SK-N-SH (cell line): ENCODE measurements around the gene SLC2A8. TPM values are rescaled to one million over a fixed set of nuclear protein-coding genes. Genes with fewer than 3 reads are reported as not detected.

Experiments
- CTCF ChIA-PET: fragments of 300-600, 350-600 bp; formaldehyde crosslinking; extraction: SDS; loops from one replicate; lab custom pipeline; 2021; lab: Yijun Ruan, JAX
- POLR2A ChIA-PET: fragments of 350-600 bp; sonication (Branson Sonifier 250); formaldehyde crosslinking; extraction: SDS; loops from one replicate; lab custom pipeline; 2020; ENCODE audit warnings: antibody characterized with exemption, inconsistent platforms; lab: Yijun Ruan, JAX
- DNase-seq: peaks from one replicate; pipeline ENCODE4 v3.0.0; 2012
- H2AFZ ChIP-seq: fragments of 200-600 bp; sonication (generic); 2 replicates; pipeline ENCODE4 v1.8.1; 2016; ENCODE audit warnings: antibody characterized with exemption, mild to moderate bottlenecking, low read depth
- H3F3A ChIP-seq: fragments of 200-600 bp; sonication (generic); replicated peaks from 2 replicates; pipeline ENCODE3; 2016; ENCODE audit warnings: antibody characterized with exemption, mild to moderate bottlenecking; ENCODE audit not compliant: insufficient read depth
- H3K27ac ChIP-seq, 2 experiments: fragments of 200-500 bp in 1 of 2; fragments of 200-600 bp in 1 of 2; sonication (Bioruptor generic) in 1 of 2; sonication (generic), shearing (Covaris generic) in 1 of 2; 2 replicates each; pipeline versions ENCODE4 v1.5.1 to v1.6.1; 2014 to 2016; ENCODE audit warnings: low read depth in 2 of 2, inconsistent platforms in 1 of 2, low read length in 1 of 2, mild to moderate bottlenecking in 1 of 2, mixed read lengths in 1 of 2
- H3K27me3 ChIP-seq: fragments of 200-600 bp; sonication (generic), shearing (Covaris generic); 2 replicates; pipeline ENCODE4 v1.6.1; 2016; ENCODE audit warnings: mixed run types; ENCODE audit not compliant: insufficient read depth
- H3K36me3 ChIP-seq, 2 experiments: fragments of 200-500 bp in 1 of 2; fragments of 200-600 bp in 1 of 2; sonication (Bioruptor generic) in 1 of 2; sonication (generic) in 1 of 2; replicated peaks in 1 of 2; 2 replicates each; pipeline versions ENCODE3 to v1.5.1; 2014 to 2016; ENCODE audit warnings: low read length in 1 of 2, mild to moderate bottlenecking in 1 of 2; ENCODE audit not compliant: insufficient read depth in 2 of 2, control insufficient read depth in 1 of 2
- H3K4me1 ChIP-seq, 2 experiments: fragments of 200-500 bp in 1 of 2; fragments of 200-600 bp in 1 of 2; sonication (Bioruptor generic) in 1 of 2; sonication (generic), shearing (Covaris generic) in 1 of 2; 2 replicates each; pipeline versions ENCODE4 v1.5.1 to v1.6.1; 2014 to 2016; ENCODE audit warnings: low read depth in 1 of 2, low read length in 1 of 2, mixed run types in 1 of 2; ENCODE audit not compliant: insufficient read depth in 2 of 2, control insufficient read depth in 1 of 2
- H3K4me2 ChIP-seq: fragments of 200-600 bp; sonication (generic), shearing (Covaris generic); 2 replicates; pipeline ENCODE4 v1.6.1; 2017; ENCODE audit warnings: mixed run types
- H3K4me3 ChIP-seq, 2 experiments: fragments of 200-500 bp in 1 of 2; fragments of 200-600 bp in 1 of 2; sonication (Bioruptor generic) in 1 of 2; sonication (generic), shearing (Covaris generic) in 1 of 2; 2 replicates each; pipeline versions ENCODE4 v1.5.1 to v1.8.1; 2014 to 2016; ENCODE audit warnings: low read depth in 2 of 2, inconsistent platforms in 1 of 2, low read length in 1 of 2, mild to moderate bottlenecking in 1 of 2, mixed read lengths in 1 of 2, moderate library complexity in 1 of 2
- H3K79me2 ChIP-seq: fragments of 200-600 bp; sonication (generic); 2 replicates; pipeline ENCODE4 v1.8.1; 2017; ENCODE audit warnings: mild to moderate bottlenecking; ENCODE audit not compliant: insufficient read depth
- H3K9ac ChIP-seq: fragments of 200-600 bp; sonication (generic); 2 replicates; pipeline ENCODE4 v1.6.1; 2017; ENCODE audit warnings: mixed run types
- H3K9me2 ChIP-seq: fragments of 200-600 bp; sonication (generic); 2 replicates; pipeline ENCODE4 v1.6.1; 2017; ENCODE audit warnings: mixed run types
- H3K9me3 ChIP-seq: fragments of 200-600 bp; sonication (generic); 2 replicates; pipeline ENCODE4 v1.6.1; 2017; ENCODE audit warnings: mixed run types, mild to moderate bottlenecking, moderate library complexity
- H4K20me1 ChIP-seq: fragments of 200-600 bp; sonication (generic); 2 replicates; pipeline ENCODE4 v1.6.1; 2017; ENCODE audit warnings: mild to moderate bottlenecking, mixed run types; ENCODE audit not compliant: insufficient read depth
- EP300 ChIP-seq, 2 experiments: IDR thresholded peaks; 2 replicates each; pipeline versions ENCODE4 v1.4.0 to v1.6.1; 2012; ENCODE audit warnings: borderline replicate concordance in 1 of 2, low read depth in 1 of 2, low read length in 1 of 2
- FOSL2 ChIP-seq: IDR thresholded peaks from 2 replicates; pipeline ENCODE4 v1.4.0; 2012; ENCODE audit warnings: low read depth, mild to moderate bottlenecking, moderate library complexity, borderline replicate concordance
- FOXM1 ChIP-seq: IDR thresholded peaks from 2 replicates; pipeline ENCODE4 v1.4.0; 2012; ENCODE audit warnings: low read depth, mild to moderate bottlenecking
- GABPA ChIP-seq: IDR thresholded peaks from 2 replicates; pipeline ENCODE4 v1.4.0; 2012; ENCODE audit warnings: low read depth, mild to moderate bottlenecking
- GATA2 ChIP-seq: sonication (generic); formaldehyde crosslinking; IDR thresholded peaks from 2 replicates; pipeline ENCODE4 v1.5.0; 2020; ENCODE audit warnings: mild to moderate bottlenecking, missing genetic modification reagents
- JUND ChIP-seq: IDR thresholded peaks from 2 replicates; pipeline ENCODE4 v1.4.0; 2012
- MEF2A ChIP-seq: IDR thresholded peaks from 2 replicates; pipeline ENCODE4 v1.4.0; 2012; ENCODE audit warnings: low read depth, borderline replicate concordance
- MXI1 ChIP-seq: IDR thresholded peaks from 2 replicates; pipeline ENCODE4 v1.6.1; 2012; ENCODE audit warnings: mild to moderate bottlenecking, low read depth, low read length, improper control_type of control experiment
- NFIC ChIP-seq: IDR thresholded peaks from 2 replicates; pipeline ENCODE4 v1.4.0; 2012; ENCODE audit warnings: borderline replicate concordance
- RAD21 ChIP-seq: IDR thresholded peaks from 2 replicates; pipeline ENCODE4 v1.6.1; 2012; ENCODE audit warnings: mild to moderate bottlenecking, low read length
- RFX5 ChIP-seq: IDR thresholded peaks from 2 replicates; pipeline ENCODE4 v1.6.1; 2012; ENCODE audit warnings: mild to moderate bottlenecking, improper control_type of control experiment, low read length
- SMC3 ChIP-seq: IDR thresholded peaks from 2 replicates; pipeline ENCODE4 v1.6.1; 2012; ENCODE audit warnings: low read depth, low read length, improper control_type of control experiment
- TCF12 ChIP-seq: IDR thresholded peaks from 2 replicates; pipeline ENCODE4 v1.4.0; 2012
- TEAD4 ChIP-seq: IDR thresholded peaks from 2 replicates; pipeline ENCODE4 v1.4.0; 2012; ENCODE audit warnings: mild to moderate bottlenecking, borderline replicate concordance; ENCODE audit not compliant: insufficient read depth
- YY1 ChIP-seq: IDR thresholded peaks from 2 replicates; pipeline ENCODE4 v1.4.0; 2012; ENCODE audit warnings: low read depth, mild to moderate bottlenecking
- WGBS: methylation state at CpG from one replicate; pipeline ENCODE4 v1.1.6; 2017; ENCODE audit warnings: low lambda C conversion rate; 5-methylcytosine and 5-hydroxymethylcytosine counted together
- polyA plus RNA-seq, 3 experiments: library from polyadenylated mRNA; depleted of rRNA; stranded (reverse); fragments of >200 nt; gene quantifications; 2 replicates each; pipeline ENCODE4 v1.2.3, GENCODE V29; 2012
- TF ChIP-seq, protein P1 (sequence below): IDR thresholded peaks from 2 replicates; pipeline ENCODE4 v1.4.0; 2012; ENCODE audit warnings: low read depth

Gene SLC2A8
- polyA plus RNA-seq, 1 of the 3 experiments (the other 2 are of a cell fraction) = 15.1 TPM

GRCh38 chr9:127444283-127444920, 47.4 kb downstream of the SLC2A8 start:
- CTCF ChIA-PET = interaction anchor here (1.3 kb wide), 1 partner anchor 8 kb away, joined by 3 read pairs; no protein-coding TSS in a partner anchor
- DNase-seq = no peak
- peak overlapping the region; percentile 2; the same call in 1 of the 2 replicates for H3K4me2 ChIP-seq
- peaks cover 5 to 22% of the 10 kb centered on the region in 2 experiments; a peak in 3 of 4 replicates for H3K4me1 ChIP-seq
- POLR2A ChIA-PET = interaction anchor here (1.7 kb wide), 1 partner anchor 20 kb away, joined by 5 read pairs; the partner anchor contains the start of gene ZNF79
- H3K27ac ChIP-seq = peak overlapping the region; percentile 50 to 72; a peak in 3 of 4 replicates
- H3K4me3 ChIP-seq = no peak overlapping the region
- no peaks in the 10 kb centered on the region for H3K9me2 ChIP-seq
- H3K36me3 ChIP-seq = peaks cover 61 to 65% of the 10 kb centered on the region in 2 experiments
- H3K9ac ChIP-seq = no peak overlapping the region
- WGBS = 92% methylated on average over 14 of the region's 17 CpGs
- H3F3A ChIP-seq = peaks cover 72% of the 10 kb centered on the region
- TF ChIP-seq MXI1 (no peak), FOXM1 (no peak), MEF2A (no peak), JUND (no peak), GABPA (no peak), RAD21 (no peak), TCF12 (no peak), FOSL2 (no peak), SMC3 (no peak), GATA2 (CRISPR knock-in tag) (no peak)
- no peaks in the 10 kb centered on the region for H3K9me3 ChIP-seq
- H3K79me2 ChIP-seq = peaks cover 27% of the 10 kb centered on the region
- H3K27me3 ChIP-seq = no peaks in the 10 kb centered on the region
- H4K20me1 ChIP-seq = peaks cover 43% of the 10 kb centered on the region
- no peak overlapping the region for H2AFZ ChIP-seq

DNA sequence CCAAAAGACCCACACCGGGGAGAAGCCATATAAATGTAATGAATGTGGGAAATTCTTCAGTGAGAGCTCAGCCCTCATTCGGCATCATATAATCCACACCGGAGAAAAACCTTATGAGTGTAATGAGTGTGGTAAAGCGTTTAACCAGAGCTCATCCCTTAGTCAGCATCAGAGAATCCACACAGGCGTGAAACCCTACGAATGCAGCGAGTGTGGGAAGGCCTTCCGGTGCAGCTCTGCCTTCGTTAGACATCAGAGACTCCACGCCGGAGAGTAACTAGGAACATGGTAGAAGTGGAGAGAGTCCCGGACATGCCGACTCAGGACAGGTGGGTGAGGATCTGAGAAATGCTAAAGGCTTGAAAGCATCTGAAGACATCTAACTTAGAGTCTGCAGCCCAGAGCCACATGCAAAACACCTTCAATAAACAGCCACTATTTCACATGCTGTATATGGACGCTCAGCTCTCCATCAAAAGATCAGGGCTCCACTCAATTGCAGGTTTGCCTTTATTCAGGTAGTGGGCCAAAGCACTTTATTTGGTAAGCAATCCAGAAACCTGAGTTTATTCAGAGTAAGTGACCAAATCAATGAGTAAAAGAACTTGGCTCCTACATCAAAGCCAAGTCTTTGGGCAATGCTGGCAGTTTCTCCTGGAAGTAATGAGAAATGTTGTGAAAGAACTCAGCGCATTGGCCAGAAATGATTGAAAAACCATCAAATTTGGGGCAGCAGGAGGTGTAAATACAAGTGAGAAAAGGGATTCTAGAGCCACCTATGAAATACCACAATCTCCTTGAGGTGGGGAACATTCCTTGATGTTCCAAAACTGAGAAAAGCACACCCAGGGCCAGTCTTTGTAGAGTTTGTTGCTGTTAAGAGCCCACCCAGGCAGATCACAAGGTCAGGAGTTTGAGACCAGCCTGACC, 48.2 kb downstream of the SLC2A8 start:
- Histone ChIP-seq H3K36me3 (peaks cover 66 to 67% of the 10 kb centered on the region in 2 experiments), H4K20me1 (peaks cover 51% of the 10 kb centered on the region), H3K4me3 (no peak overlapping the region), H2AFZ (no peak overlapping the region), H3K27me3 (no peaks in the 10 kb centered on the region), H3K79me2 (peaks cover 35% of the 10 kb centered on the region), H3K27ac (peak overlapping the region in 1 of 2 experiments; percentile 72; a peak in 1 of 4 replicates), H3F3A (peaks cover 80% of the 10 kb centered on the region), H3K9me3 (no peaks in the 10 kb centered on the region), H3K4me2 (no peak overlapping the region), H3K9ac (no peak overlapping the region), H3K9me2 (no peaks in the 10 kb centered on the region), H3K4me1 (peaks cover 5 to 29% of the 10 kb centered on the region in 2 experiments)
- DNase-seq = no peak
- CTCF ChIA-PET = no interaction called here
- POLR2A ChIA-PET = interaction anchor here (1.1 to 1.7 kb wide), 2 partner anchors 21 to 42 kb away, joined by 3 to 5 read pairs; partner anchors contain the start of gene ZNF79
- TF ChIP-seq EP300 (IDR thresholded peaks at IDR 0.05; ENCODE audit: borderline replicate concordance in 1 of 2, low read depth in 1 of 2, low read length in 1 of 2) (no peak), NFIC (no peak), RFX5 (no peak), TCF12 (no peak), YY1 (no peak), TEAD4 (no peak), MXI1 (no peak)
- TF ChIP-seq, protein P1, sequence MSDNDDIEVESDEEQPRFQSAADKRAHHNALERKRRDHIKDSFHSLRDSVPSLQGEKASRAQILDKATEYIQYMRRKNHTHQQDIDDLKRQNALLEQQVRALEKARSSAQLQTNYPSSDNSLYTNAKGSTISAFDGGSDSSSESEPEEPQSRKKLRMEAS = no peak
- WGBS = 97% methylated on average over 15 of the region's 15 CpGs
